ENCODE results near the gene MRPL23.

- TF ChIP-seq YY1 (IDR thresholded peaks at IDR 0.05; ENCODE audit: insufficient read depth, insufficient read length) (no peak), ZNF274 (IDR thresholded peaks at IDR 0.05; ENCODE audit: low read depth, low read length) (no peak), SUZ12 (IDR thresholded peaks at IDR 0.05; ENCODE audit: extremely low read depth, insufficient read depth, insufficient read length) (no peak)
These were observed 3.6 kb upstream of the MRPL23 start for GRCh38 chr11:1943576-1943975.
